ENCODE data around the gene VSIR.

Gene VSIR

DNA sequence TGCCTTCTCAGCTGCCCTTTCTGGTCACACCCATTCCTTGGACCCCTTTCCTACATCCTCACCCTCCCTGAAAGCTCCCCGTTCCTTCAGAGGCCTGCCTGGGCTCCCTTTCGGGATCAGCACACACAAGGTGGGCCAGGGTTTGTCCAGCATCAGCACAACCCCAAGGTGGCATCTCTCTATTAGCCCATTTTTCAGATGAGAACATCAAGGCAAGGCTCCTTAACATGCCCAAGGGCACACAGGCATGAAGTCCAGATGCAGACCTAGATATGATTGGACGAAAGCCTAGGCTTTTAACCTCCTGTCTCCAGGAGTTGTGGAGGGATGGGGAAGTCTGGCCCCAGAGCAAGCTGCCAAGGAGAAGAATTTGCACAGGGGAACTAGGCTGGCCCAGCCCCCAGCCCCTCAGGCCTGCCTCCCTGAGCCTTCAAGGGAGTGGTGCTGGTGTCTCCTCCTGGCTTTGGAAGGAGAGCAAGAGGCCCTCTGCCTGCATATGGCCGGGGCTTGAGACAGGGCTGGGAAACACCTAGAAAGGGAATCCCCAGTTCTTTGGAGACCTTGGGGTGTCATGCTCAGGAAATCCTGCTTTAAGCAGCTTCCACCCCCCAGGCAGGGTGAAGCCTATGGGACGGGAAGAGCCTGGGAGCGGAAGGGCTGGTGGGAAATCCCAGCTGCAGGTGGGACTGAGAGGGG is 9.0 kb upstream of the VSIR start:
- no peak for DNase-seq (ENCODE audit: low read depth)

DNA sequence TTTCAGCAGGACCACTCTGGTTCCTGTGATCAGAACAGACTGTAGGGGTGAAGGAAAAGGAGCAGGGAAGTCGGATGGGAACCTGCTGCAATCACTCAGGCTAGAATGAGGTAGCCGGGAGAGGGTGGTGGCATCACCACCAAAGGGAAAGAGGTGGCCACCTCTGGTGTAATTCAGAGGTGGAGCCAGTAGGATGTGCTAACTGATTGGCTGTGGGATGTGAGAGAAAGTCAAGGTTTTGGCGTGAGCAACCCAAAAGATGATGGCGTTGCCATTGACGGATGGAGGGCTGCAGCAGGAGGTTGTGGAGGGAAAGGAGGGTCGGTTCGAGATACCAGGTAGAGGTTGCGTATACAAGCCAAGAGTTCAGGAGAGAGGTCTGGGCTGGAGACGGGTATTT is 7.4 kb upstream of the VSIR start:
- DNase-seq (ENCODE audit: low read depth) = no peak

DNA sequence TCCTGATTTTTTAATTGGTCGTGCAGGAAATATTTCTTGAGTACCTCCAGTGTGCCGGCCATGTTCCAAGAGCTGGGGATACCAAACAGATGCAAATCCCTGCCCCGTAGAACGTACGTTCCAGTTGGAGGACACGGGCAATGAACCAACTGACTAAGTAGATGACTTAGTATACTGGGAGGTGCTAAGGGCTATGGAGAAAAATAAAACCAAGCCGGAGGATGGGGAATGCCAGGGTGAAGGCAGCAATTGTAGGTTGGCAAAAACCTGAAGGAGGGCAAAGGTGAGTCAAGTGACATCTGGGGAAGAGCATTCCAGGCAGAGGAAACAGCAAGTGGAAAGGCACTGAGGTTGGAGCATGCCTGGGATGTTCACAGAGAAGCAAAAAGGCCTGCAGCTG is 6.8 kb upstream of the VSIR start:
- no peak for DNase-seq (ENCODE audit: low read depth)

DNA sequence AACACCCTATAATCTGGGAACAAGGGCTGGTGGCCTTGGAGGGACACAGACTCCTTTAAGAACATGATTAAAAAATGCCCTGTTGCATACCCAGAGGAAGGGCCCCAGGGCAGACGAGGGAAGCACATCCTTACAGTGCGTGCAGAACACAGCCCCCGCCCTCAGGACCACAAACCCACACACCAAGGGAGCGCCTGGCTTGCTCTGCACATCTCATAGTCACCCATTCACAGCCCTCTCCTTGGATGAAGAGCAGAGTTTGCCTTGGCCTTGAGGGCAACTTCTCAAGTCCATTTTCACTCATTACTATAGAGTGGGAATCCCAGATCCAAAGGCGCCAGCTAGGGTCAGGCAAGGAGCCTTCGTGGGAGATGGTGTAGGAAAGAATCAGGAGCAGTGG is 6.3 kb upstream of the VSIR start:
- DNase-seq (ENCODE audit: low read depth) = no peak

DNA sequence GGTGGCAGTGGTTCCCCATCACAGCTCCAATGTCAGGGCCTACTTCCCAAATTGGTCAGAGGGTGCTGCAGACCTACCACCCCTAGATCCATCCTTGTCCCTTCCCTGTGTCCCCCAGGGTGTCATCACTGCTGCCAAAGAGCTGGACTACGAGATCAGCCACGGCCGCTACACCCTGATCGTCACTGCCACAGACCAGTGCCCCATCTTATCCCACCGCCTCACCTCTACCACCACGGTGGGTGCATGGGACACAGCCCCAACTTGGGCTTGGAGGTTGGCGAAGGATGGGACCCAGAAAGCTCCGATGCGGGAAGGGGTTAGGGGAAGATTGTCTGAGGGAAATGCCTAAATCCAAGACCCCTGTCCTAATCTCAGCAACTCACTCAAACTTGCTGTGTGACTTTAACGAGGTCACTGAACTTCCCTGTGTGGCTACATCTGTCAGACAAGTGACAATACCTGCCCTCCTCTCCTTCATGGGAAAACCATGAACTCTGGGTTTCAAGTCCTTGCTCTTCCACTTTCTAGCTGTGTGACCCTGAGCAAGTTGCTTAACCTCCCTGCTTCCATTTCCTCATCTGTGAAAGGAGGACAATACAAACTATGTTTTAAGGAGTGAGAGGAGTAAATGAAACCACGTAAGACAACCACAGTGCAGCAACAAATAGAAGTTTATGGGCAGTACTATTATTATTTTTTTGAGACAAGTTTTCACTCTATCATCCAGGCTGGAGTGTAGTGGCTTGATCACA is 4.9 kb upstream of the VSIR start:
- no peak for DNase-seq (ENCODE audit: low read depth)

DNA sequence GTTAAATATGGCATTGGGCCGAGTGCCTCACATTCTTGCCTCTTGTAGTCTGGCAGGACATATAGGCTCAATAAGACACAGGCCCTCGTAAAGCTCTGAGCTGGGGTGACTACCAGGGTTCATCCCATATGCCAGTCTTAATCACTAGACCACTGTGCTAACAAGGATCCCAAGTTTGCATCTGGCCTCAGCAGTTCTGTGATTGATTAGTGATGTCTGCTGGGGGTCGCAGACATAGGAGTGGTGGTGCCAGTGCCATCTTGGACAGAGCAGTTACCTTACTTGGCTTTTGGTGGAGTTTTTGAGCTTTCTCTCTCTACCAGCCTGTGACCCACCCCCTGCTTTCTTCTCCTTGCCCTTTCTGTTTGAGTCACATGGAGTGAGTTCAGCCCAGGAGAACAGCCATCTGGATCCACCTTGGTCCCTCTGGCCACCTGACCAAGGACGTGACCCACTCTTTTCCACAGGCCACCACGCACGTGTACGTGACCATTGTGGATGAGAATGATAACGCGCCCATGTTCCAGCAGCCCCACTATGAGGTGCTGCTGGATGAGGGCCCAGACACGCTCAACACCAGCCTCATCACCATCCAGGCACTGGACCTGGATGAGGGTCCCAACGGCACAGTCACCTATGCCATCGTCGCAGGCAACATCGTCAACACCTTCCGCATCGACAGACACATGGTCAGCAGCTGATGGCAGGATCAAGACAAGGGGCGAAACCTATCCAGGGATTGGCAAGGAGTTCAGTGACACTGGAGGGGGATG is 4.1 kb upstream of the VSIR start:
- DNase-seq (ENCODE audit: low read depth) = no peak

DNA sequence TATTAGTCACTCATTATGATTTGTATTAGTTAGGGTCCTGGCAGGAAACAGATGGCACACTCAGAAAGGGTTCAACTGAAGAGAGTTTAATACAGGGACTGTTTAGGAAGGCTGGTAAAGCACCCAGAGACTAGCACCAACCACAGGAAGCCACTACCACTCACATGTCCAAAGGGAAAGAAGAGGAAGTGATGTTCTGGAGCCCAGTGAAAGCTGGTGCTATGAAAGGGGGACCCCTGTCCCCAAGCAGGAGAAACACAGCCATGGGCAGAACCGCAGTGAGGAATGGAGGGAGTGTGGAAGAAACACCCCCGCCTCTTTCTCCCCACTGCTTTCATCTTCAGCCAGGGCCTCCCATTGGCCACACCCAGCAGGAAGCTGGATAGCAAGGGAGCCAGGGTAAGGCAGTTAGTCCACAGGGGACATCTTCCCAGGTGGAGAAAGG is 3.2 kb upstream of the VSIR start:
- no peak for DNase-seq (ENCODE audit: low read depth)

DNA sequence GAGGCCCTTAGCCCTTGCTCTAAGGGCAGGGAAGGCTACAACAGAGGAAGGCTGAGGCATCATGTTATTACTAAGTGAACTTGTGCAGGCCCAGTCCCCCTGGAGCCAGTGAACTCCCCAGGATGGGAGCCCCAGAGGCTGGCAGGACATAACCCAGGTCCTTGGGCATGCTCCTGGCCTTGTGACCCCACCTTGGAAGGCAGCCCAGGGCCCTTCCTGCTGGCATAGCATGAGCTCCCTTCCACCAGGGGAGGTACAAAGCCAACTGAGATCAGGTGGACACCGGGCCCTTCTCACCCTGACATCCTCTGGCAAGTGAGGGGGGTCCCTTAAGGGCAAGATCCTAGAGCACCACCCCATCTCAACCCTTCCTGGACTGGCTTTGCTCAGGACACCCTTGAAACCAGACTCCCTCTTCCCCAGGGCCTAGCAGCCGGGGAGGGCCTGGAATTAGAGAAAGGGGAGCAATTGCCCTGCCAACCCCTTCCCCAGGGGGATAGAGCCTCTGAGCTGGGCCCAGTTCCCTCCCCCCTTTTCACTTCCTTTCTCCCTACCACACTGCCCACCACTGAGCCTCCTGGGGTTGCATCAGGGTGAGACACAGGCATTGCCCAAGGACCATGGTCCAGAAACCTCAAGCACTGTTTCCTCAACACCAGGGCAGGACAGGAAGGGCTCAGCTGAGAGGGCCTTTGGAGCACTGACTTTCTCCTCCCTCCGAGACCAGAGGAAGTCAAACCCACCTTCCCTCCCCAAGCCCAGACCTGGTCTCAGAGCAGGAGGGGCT is 1.8 kb upstream of the VSIR start:
- no peak for DNase-seq (ENCODE audit: low read depth)

DNA sequence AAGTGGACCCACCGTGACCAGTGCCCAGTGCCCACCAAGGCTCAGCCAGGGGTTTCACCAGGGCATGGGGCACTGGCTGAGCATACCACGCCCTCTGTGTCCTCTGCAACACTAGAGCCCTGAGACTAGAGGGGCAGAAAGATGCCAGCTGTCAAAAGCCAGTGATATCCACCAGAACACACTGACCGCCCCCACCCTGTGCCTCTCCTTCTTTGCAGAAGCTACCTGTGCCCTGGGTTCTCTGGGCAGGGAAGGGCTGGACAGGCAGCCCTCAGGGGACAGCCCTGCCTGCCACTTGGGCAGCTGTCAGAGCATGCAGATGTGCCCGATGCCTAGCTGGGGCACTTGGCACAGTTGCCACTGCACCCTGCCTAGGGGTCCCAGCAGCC is 494 bp downstream of the VSIR start:
- no peak for DNase-seq (ENCODE audit: low read depth)

DNA sequence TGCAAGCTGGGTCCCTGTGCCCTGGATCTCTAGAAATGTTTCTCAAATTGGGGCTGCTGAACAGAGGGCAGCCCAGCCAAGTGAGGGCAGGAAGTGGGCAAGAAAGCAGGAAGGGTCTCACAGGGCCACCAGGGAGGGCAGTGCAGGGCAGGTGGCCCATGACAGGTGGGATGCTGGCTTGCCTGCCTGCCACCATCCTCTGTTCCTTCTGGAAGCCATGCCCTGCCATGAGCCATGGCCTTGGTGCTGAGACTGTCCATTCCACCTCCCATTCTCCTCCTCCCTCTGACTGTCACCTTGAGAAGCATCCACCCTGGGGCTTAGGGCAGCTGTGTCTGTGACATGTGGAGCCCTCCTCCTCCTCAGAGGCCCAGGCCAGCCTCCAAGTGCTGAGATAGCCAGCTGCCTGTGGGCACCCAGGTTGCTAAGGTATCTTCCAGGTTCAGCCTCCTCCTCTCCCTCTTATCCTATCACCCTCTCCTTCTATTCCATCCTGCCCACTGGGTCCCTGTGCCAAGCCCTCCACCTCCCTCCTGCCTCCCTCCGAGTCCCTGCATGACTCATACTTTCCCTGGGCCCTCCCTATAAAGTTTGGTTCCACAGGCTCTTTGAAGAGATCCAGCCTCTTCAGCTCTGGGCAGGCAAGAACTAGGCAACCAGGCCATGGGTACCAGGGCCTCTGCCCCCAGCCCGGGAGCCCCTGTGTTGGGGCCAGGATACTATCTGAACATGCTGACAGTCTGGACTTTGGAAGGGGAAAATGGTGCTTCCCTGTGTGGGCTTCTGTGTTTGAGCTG is 1.3 kb downstream of the VSIR start:
- DNase-seq (ENCODE audit: low read depth) = no peak

DNA sequence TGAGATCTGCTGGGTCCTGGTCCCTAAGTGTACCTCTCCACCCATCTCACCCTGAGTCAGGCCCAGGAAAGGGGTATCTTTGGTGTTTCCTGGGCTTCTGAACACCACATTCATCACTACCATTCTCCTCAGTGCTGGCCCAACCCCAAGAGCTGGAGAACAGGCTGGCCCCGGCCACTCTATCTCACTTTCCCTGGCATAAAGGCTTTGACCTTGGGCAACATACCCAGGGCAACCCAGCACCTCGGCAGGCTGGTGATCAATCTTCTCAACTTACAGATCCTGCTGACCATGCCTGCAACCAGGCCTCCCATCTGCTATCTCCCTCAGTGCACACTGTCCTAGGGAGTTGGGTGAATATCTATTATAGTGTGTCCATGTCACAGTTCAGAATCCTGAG is 2.1 kb downstream of the VSIR start:
- DNase-seq (ENCODE audit: low read depth) = no peak

DNA sequence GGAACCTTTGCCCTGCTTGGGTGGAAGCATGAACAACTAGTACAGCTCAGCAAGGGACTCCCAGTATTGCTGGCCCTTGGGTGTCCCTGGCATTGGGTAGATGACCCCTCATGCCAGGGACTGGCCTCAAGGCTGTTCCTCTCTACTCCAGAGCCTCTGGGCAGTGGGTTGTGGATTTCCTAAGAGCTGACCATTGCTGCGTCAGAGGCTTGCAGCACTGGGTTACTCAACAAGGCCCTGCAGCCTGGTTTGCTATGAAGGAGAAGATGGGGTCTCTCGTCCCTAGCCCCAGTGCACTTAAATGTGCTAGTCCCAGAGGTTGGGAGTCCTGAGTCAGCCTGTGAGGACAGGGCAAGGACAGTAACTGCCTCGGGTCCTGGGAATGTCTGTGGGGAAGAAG is 2.5 kb downstream of the VSIR start:
- no peak for DNase-seq (ENCODE audit: low read depth)

DNA sequence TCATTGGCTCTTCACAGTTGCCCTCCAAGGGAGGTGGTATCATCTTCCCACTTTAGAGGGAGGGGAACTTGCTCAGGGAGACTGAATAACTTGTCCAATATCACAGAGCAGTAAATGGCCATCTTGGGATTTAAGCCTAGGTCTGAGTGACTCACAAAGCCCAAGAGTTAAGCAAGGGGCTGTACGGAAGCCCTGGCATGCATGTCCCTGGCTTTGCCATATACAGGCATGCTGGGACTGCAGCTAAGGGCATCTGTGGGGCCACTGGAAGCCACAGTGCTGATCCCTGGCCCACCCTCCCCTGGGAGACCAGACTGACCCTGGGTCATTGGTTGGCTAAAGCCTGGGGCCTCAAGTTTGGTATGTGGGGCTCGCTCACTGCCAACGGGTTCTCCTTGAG is 3.1 kb downstream of the VSIR start:
- no peak for DNase-seq (ENCODE audit: low read depth)

DNA sequence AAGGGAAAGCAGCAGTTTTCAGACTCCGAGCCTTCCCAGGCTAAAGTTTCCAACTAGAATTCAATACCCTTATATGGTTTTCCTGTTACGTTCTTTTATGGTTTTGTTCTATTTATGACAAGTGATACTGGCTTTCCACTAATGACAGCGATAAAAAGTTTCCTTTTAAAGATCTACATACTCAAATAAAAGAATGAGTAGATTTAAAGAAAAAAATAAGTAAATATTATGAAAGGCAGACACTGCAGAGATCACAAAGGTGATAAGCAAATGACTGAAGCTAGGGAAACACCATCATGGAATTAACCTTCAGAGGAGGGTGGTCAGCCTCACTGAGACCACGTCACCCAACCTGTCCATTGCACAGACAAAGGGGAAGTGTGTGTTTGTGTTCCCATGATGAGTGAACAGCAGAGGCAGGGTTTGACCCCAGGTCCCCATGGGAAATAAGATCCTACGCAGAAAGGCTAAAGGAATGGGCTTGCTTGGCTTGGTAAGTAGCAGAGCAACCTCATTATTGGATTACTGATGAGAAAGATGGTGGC is 4.0 kb downstream of the VSIR start:
- DNase-seq (ENCODE audit: low read depth) = no peak

DNA sequence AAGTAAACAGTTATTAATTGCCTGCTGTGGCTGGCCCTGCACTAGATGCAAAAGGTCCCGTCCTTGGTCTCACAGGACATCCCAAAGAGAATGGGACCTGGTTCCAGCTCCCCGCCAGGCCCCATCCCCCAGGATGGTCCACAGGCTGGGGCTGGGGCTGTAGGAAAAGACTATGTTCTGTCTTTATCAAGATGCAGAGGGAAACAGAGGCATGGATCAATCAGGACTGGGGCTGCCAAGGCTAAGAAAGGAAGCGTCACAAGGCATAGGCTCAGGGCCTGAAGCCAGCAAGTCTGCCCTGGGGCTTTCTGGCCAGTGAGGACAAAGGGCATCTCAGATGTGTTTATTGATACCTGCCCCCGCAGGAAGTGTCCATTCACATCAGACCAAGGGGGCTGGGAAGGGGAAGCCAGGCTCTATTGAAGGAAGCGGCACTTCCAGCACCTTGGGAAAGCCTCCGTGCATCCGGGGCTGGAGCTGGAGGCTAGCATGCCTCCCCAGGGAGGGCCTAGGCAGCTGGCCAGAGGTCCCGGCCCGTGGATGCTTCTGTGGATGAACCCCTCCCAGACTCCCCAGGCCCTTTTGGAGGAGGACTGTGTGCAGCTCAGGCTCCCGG is 5.8 kb downstream of the VSIR start:
- no peak for DNase-seq (ENCODE audit: low read depth)

DNA sequence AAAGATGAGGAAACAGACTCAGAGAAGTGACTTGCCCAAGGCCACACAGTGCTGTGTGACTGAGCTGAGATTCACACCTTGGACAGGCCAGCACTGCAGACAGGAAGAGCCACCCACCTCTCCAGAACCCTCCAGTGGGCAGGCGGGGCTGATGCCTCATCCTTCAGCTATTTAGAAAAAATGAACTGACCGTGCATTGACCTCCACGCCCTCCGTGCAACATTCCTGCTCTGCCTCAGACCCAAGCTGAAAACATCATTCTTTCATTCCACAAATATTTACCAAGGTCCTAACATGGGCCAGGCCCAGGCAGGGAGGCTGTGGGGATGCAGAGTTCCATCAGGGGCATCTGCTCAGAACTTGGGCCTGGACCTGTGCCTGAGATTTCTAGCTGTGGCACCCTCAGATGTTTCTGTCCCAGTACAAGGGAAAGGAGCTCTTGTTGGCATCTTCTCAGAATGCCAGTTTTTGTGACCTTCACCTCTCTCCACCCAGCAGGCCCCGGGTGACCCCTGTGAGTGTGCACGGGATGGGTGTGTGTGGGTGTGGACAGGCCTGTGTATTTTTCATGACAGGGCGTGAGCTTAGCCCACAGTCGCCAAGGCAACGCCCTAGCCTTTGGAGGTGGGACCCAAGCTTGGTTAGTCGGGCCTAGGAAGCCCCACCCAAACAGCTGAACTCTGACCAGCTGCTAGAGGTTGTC is 6.5 kb downstream of the VSIR start:
- DNase-seq (ENCODE audit: low read depth) = no peak

DNA sequence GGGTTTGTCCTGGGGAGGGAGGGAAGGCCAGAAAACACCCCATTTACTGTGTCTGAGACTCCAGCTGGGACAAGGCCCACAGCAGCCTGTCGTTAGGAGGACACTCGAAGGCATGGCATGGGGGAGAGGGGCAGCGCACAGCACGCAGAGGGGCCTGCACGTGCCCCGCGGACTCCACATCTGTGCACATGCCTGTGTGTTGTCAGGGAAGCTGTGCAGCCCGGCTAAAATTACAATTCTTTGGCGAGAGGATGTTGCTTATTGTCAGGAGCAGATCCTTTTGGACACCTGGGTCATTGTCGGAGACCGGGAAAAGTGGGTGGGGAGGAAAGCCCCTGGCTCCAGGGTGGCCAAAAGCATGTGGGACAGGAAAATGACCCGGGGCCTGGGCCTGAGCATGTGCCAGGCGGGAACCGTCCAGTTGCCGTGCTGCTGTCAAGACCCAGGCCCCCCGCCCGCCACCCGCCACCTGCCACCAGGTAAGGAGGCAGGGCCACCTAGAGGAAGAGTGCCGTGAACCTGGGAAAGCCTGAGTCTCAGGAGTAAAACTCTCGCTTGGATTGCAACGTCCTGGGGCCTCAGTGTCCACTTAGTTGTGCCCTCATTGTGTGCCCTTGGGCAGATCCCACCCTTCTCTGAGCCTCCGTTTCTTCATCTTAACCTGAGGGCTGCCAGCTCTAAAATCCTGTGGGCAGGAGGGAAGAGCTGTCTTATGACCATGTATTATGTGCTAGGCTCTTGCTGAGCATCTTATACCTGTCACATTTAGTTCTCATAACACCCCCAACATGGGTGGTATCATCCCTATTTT is 7.2 kb downstream of the VSIR start:
- DNase-seq (ENCODE audit: low read depth) = no peak

DNA sequence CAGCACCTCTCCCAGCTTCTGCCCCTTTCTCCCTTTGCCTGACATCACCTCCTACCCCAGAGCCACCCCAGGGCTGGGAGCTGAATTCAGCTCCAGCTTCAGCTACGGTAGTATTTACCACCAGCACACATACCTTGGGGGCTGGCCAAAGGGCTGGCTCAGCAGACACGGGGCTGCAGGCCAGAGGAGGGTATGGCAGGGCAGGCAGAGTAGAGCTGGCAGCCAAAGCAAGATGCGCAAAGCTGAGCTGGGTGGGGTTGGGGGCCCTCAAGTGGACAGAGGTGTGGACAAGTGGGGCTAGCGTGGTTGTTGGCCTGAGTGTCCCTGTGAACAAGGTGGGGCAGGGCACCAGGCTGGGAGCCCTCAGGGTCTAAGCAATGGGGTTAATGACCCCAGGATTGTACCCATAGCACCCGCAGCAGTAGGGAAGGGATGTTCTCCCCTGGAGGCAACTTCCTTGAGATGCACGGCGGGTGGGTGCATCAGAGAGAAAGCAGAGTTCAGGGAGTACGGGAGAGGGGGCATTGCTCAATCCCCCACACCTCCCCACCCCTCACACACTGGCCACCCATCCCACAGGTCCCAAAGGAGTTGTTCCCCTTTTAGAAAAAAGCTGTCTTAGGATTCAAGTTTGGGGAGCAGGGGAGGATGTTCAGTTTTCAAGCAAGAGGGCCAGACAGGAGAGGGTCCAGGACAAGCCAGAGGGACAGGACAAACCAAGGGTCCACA is 8.0 kb downstream of the VSIR start:
- no peak for DNase-seq (ENCODE audit: low read depth)

Data from activated T-helper 9 cell treated with anti-CD3 and anti-CD28 coated beads, Interleukin-2, amount 50 U/mL, for 16 hours (primary cell).